HG03159 (cell line): ENCODE data around the gene FARS2.

Source experiments
- ATAC-seq: cut with Tn5 transposase; IDR thresholded peaks from one replicate; pipeline ENCODE4 v1.9.1; 2021; ENCODE audit warnings: mild to moderate bottlenecking, moderate library complexity; ENCODE audit not compliant: unreplicated experiment

The FARS2 gene

GRCh38 chr6:5493806-5494205, 232.5 kb downstream of the FARS2 start:
- no peak for ATAC-seq

GRCh38 chr6:5497896-5498578, 236.7 kb downstream of the FARS2 start:
- no peak for ATAC-seq

GRCh38 chr6:5498579-5498899, 237.2 kb downstream of the FARS2 start:
- no peak for ATAC-seq

GRCh38 chr6:5499644-5500306, 238.5 kb downstream of the FARS2 start:
- no peak for ATAC-seq

- no peak for ATAC-seq
Measured at GRCh38 chr6:5501837-5502236, 240.5 kb downstream of the FARS2 start.

- no peak for ATAC-seq
Measured at GRCh38 chr6:5504078-5504477, 242.8 kb downstream of the FARS2 start.

GRCh38 chr6:5506149-5506548, 244.8 kb downstream of the FARS2 start:
- peak; percentile 39 for ATAC-seq

GRCh38 chr6:5506597-5506996, 245.3 kb downstream of the FARS2 start:
- peak; percentile 29 for ATAC-seq

GRCh38 chr6:5507131-5507681, 245.9 kb downstream of the FARS2 start:
- ATAC-seq, result peak; percentile 88

GRCh38 chr6:5509106-5509505, 247.8 kb downstream of the FARS2 start:
- no peak for ATAC-seq

- ATAC-seq, result no peak
Measured at GRCh38 chr6:5510331-5511133, 249.2 kb downstream of the FARS2 start.

GRCh38 chr6:5511954-5512353, 250.6 kb downstream of the FARS2 start:
- no peak for ATAC-seq

- no peak for ATAC-seq
Measured at GRCh38 chr6:5512422-5512821, 251.1 kb downstream of the FARS2 start.

GRCh38 chr6:5513408-5513807, 252.1 kb downstream of the FARS2 start:
- no peak for ATAC-seq

GRCh38 chr6:5514353-5514752, 253.0 kb downstream of the FARS2 start:
- ATAC-seq, result no peak

GRCh38 chr6:5515200-5515599, 253.9 kb downstream of the FARS2 start:
- ATAC-seq, result no peak

GRCh38 chr6:5516036-5516435, 254.7 kb downstream of the FARS2 start:
- no peak for ATAC-seq

- no peak for ATAC-seq
Measured at GRCh38 chr6:5517796-5518195, 256.5 kb downstream of the FARS2 start.

- no peak for ATAC-seq
Measured at GRCh38 chr6:5518936-5519491, 257.7 kb downstream of the FARS2 start.

GRCh38 chr6:5520796-5521195, 259.5 kb downstream of the FARS2 start:
- ATAC-seq, result no peak

GRCh38 chr6:5521322-5521721, 260.0 kb downstream of the FARS2 start:
- ATAC-seq, result no peak
